ENCODE data around the gene MUS81. TPM values are rescaled to one million over a fixed set of nuclear protein-coding genes. Genes with fewer than 3 reads are reported as not detected.

Gene MUS81
- total and polyA plus RNA-seq, 9 of the 15 experiments (the other 6 are each of a cell fraction or from before 2014, with no cell fraction given): 13.4 to 118 (median 53.7) TPM

DNA sequence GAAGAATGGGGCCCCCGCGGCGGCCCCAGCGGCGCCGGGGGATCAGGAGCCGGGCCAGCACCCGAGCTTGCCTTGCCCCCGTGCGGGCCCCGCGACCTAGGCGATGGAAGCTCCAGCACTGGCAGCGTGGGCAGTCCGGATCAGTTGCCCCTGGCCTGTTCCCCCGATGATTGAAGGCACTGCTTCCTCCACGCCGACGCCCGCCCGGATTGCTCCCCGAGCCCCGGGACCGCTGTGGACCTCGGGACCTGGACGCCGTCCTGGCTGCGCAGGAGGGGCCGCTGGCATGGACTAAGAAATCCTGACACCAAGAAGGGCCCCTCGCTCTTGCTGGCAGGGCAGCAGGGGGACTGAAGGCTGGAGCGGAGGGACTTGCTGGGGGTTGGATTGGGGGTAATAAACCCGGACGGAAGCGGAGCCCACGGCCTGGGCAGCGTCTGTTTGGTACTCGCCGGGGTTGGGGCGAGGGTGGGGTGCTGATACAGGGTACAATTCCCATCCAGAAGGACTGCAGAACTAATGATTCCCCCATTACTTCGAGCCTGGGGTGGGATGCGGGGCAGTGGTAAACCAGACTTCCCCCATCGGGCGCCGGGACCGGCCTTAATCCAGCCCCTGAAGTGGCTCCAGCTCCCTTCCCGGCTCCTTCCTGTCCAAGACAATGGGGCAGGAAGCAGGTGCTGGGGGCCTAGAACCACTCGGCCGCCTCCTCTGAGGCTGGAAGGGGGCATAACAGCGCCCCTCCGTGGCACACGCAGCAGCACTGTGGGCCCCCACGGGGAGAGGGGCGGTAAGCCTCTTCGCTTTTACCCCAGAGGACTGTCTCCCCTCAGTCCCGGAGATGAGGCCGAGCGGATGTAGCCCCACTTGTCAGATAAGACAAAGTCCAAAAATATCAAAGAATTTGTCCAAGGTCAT lies 31.2 kb downstream of the MUS81 start (continued):
- TF ChIP-seq, protein P1, sequence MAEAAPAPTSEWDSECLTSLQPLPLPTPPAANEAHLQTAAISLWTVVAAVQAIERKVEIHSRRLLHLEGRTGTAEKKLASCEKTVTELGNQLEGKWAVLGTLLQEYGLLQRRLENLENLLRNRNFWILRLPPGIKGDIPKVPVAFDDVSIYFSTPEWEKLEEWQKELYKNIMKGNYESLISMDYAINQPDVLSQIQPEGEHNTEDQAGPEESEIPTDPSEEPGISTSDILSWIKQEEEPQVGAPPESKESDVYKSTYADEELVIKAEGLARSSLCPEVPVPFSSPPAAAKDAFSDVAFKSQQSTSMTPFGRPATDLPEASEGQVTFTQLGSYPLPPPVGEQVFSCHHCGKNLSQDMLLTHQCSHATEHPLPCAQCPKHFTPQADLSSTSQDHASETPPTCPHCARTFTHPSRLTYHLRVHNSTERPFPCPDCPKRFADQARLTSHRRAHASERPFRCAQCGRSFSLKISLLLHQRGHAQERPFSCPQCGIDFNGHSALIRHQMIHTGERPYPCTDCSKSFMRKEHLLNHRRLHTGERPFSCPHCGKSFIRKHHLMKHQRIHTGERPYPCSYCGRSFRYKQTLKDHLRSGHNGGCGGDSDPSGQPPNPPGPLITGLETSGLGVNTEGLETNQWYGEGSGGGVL (CRISPR knock-in tag; IDR thresholded peaks at IDR 0.05): no peak
- TF ChIP-seq SAFB2 (IDR thresholded peaks at IDR 0.05; ENCODE audit: borderline replicate concordance, low read depth, low read length, severe bottlenecking) (no peak), CAMTA2 (CRISPR knock-in tag; conservative IDR thresholded peaks at IDR 0.05) (0 out of 2 replicates have a peak, but pooled peaks have one; percentile 57), ZSCAN32 (CRISPR knock-in tag; IDR thresholded peaks at IDR 0.05) (0 out of 2 replicates have a peak, but pooled peaks have one; percentile 39), GTF3C2 (IDR thresholded peaks at IDR 0.05; ENCODE audit: borderline replicate concordance, extremely low read depth, insufficient read length) (no peak), DNMT1 (IDR thresholded peaks at IDR 0.05) (no peak; the same call in 1 of the 2 replicates), ZBTB33 (CRISPR knock-in tag; IDR thresholded peaks at IDR 0.05) (0 out of 2 replicates have a peak, but pooled peaks have one; percentile 30), PREB (CRISPR knock-in tag; IDR thresholded peaks at IDR 0.05) (no peak), STAT6 (CRISPR knock-in tag; IDR thresholded peaks at IDR 0.05) (no peak), MAZ (CRISPR knock-in tag; conservative IDR thresholded peaks at IDR 0.05 in 1 of 2, IDR thresholded peaks at IDR 0.05 in 1 of 2) (peak; percentile 67 to 83; a peak in 3 of 4 replicates), ZNF134 (CRISPR knock-in tag; conservative IDR thresholded peaks at IDR 0.05) (no peak), HES1 (IDR thresholded peaks at IDR 0.05; ENCODE audit: low read depth) (no peak), FIP1L1 (IDR thresholded peaks at IDR 0.05; ENCODE audit: low read depth, low read length, poor library complexity, severe bottlenecking) (no peak)
